Measurements from ENCODE around the gene STARD3NL. TPM values are rescaled to one million over a fixed set of nuclear protein-coding genes. Genes with fewer than 3 reads are reported as not detected.

STARD3NL gene
- polyA plus RNA-seq, 1 donor (not counting 4 experiments of a cell fraction or from before 2014, with no cell fraction given), result 45.1 TPM

- no peaks in the 10 kb centered on the region for H4K20me1 ChIP-seq (ENCODE audit: control insufficient read depth, extremely low read depth, insufficient read depth, low read length)
- H3K9me3 ChIP-seq (ENCODE audit: control insufficient read depth, low read depth, low read length), result no peaks in the 10 kb centered on the region
- dilution Hi-C loops (cut with MboI; ENCODE audit: extremely low pct_ligation_motif_present, low sequenced_read_pairs), result no loop called here
- H3K9ac ChIP-seq (ENCODE audit: control insufficient read depth, extremely low read depth, insufficient read depth, low read length), result no peak overlapping the region
- no peaks in the 10 kb centered on the region for H3K36me3 ChIP-seq (ENCODE audit: control insufficient read depth in 2 of 2, extremely low read depth in 1 of 2, insufficient read depth in 2 of 2, low read length in 2 of 2)
- no peak for DNase-seq (ENCODE audit: low read depth, low spot score)
- no peak overlapping the region for H3K4me2 ChIP-seq (ENCODE audit: control insufficient read depth, extremely low read depth, insufficient read depth, low read depth, low read length)
- no peak overlapping the region for H3K27ac ChIP-seq (ENCODE audit: control insufficient read depth, insufficient read depth, low read length)
- H2AFZ ChIP-seq (ENCODE audit: control insufficient read depth, low read length), result no peak overlapping the region
- no peak for FAIRE-seq
- no peaks in the 10 kb centered on the region for H3K4me1 ChIP-seq (ENCODE audit: control insufficient read depth, extremely low read depth, insufficient read depth, low read length)
- no peaks in the 10 kb centered on the region for H3K79me2 ChIP-seq (ENCODE audit: control insufficient read depth, insufficient read depth, low read length)
- no peak overlapping the region for H3K4me3 ChIP-seq (ENCODE audit: control insufficient read depth in 2 of 3, extremely low read depth in 1 of 3, insufficient read depth in 2 of 3, low read depth in 1 of 3, low read length in 3 of 3)
- no peak for TF ChIP-seq CTCF (optimal IDR thresholded peaks at IDR 0.05 in 1 of 3, IDR thresholded peaks at IDR 0.05 in 1 of 3, conservative IDR thresholded peaks at IDR 0.05 in 1 of 3; ENCODE audit: extremely low read depth in 1 of 3, insufficient read depth in 2 of 3, low read length in 3 of 3)
- TF ChIP-seq EZH2 (IDR thresholded peaks at IDR 0.05; ENCODE audit: low read length), result no peak
- H3K9me1 ChIP-seq (ENCODE audit: control insufficient read depth, extremely low read depth, insufficient read depth, low read length), result no peaks in the 10 kb centered on the region
- H3K27me3 ChIP-seq (ENCODE audit: control insufficient read depth, extremely low read depth, insufficient read depth, low read length), result no peaks in the 10 kb centered on the region
Measured at GRCh38 chr7:38276096-38276877, 98.2 kb downstream of the STARD3NL start.

- Histone ChIP-seq H4K20me1 (ENCODE audit: control insufficient read depth, extremely low read depth, insufficient read depth, low read length) (no peaks in the 10 kb centered on the region), H3K4me2 (ENCODE audit: control insufficient read depth, extremely low read depth, insufficient read depth, low read depth, low read length) (no peak overlapping the region), H3K27ac (ENCODE audit: control insufficient read depth, insufficient read depth, low read length) (no peak overlapping the region), H2AFZ (ENCODE audit: control insufficient read depth, low read length) (no peak overlapping the region), H3K9me3 (ENCODE audit: control insufficient read depth, low read depth, low read length) (no peaks in the 10 kb centered on the region), H3K79me2 (ENCODE audit: control insufficient read depth, insufficient read depth, low read length) (no peaks in the 10 kb centered on the region), H3K4me3 (ENCODE audit: control insufficient read depth in 2 of 3, extremely low read depth in 1 of 3, insufficient read depth in 2 of 3, low read depth in 1 of 3, low read length in 3 of 3) (no peak overlapping the region), H3K9ac (ENCODE audit: control insufficient read depth, extremely low read depth, insufficient read depth, low read length) (no peak overlapping the region), H3K4me1 (ENCODE audit: control insufficient read depth, extremely low read depth, insufficient read depth, low read length) (no peaks in the 10 kb centered on the region), H3K36me3 (ENCODE audit: control insufficient read depth in 2 of 2, extremely low read depth in 1 of 2, insufficient read depth in 2 of 2, low read length in 2 of 2) (no peaks in the 10 kb centered on the region), H3K9me1 (ENCODE audit: control insufficient read depth, extremely low read depth, insufficient read depth, low read length) (no peaks in the 10 kb centered on the region), H3K27me3 (ENCODE audit: control insufficient read depth, extremely low read depth, insufficient read depth, low read length) (no peaks in the 10 kb centered on the region)
- no peak for DNase-seq (ENCODE audit: low read depth, low spot score)
- dilution Hi-C loops (cut with MboI; ENCODE audit: extremely low pct_ligation_motif_present, low sequenced_read_pairs), result no loop called here
- FAIRE-seq, result no peak
- TF ChIP-seq EZH2 (IDR thresholded peaks at IDR 0.05; ENCODE audit: low read length), result no peak
- no peak for TF ChIP-seq CTCF (optimal IDR thresholded peaks at IDR 0.05 in 1 of 3, IDR thresholded peaks at IDR 0.05 in 1 of 3, conservative IDR thresholded peaks at IDR 0.05 in 1 of 3; ENCODE audit: extremely low read depth in 1 of 3, insufficient read depth in 2 of 3, low read length in 3 of 3)
Measured at GRCh38 chr7:38280000-38280399, 102.0 kb downstream of the STARD3NL start.

Small RNA genes lying within 50 kb of the gene (small RNA-seq; reads per million reads assigned to genes)
- 0 reads per million in 3 experiments for gene TRGJ1 (ENCODE audit: insufficient read length in 3 of 3, low read depth in 3 of 3, low replicate concordance in 1 of 3)
- 0 reads per million in 3 experiments for gene TRGJ2 (ENCODE audit: insufficient read length in 3 of 3, low read depth in 3 of 3, low replicate concordance in 1 of 3)
- 0 reads per million in 3 experiments for gene TRGJP (ENCODE audit: insufficient read length in 3 of 3, low read depth in 3 of 3, low replicate concordance in 1 of 3)
- 0 reads per million in 3 experiments for gene TRGJP1 (ENCODE audit: insufficient read length in 3 of 3, low read depth in 3 of 3, low replicate concordance in 1 of 3)
- 0 reads per million in 3 experiments for gene TRGJP2 (ENCODE audit: insufficient read length in 3 of 3, low read depth in 3 of 3, low replicate concordance in 1 of 3)

All from keratinocyte (primary cell).